GM19099 (cell line): ENCODE data around the gene CAMK2N1.

Source experiments
- POLR2A ChIP-seq: IDR thresholded peaks from 3 replicates; pipeline ENCODE4 v1.6.1; 2011; ENCODE audit warnings: low read depth; ENCODE audit not compliant: insufficient read length; ENCODE audit errors: extremely low read depth

CAMK2N1 gene

DNA sequence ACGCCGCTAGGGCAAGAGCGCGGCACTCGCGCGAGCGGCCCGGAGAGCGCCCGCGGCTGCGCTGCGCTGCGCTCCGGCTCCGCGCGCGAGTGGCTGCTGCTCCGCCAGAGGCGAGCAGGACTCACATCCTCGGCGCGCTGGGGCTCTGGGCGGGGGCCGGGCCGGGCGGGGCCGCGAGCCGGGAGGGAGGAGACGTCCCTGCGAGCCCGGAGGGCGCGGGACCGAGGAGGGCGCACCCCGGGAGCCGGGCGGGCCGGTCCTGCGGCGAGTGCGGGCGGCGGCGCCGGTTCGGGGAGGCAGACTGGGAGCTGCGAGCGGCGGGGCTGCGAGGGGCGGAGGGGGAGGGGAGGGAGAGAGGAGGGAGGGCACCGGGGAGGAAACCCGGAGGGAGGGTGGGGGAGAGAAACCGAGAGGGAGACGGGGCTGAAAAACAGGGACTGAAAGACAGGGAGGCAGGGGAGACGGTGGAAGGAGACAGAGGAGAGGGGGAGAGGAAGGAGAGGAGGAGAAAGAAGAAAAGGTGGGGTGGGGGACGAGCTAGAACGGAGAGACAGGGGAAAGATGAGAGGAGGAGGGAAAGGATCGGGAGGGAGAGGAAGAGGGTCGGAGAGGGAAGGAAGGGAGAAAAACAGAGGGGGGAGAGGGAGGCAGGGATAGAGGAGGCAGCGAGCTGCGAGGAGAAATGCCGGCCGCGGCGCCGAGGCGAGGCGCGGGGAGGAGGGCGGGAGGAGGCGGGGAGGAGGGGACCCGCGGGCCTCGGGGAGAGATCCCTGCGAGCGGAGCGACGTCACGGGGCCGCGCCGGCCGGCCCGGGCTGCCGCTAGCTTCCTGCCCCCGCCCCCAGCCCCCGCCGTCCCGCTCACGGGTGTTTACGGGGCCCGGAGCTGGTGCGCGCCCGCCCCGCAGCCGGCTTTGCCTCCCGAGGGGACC is at the start of gene CAMK2N1:
Gene CAMK2N1 (minus strand): TSS at position 684 of the 930 bp plus-strand sequence. CDS start 831 bp downstream, outside the sequence.
- no peak for TF ChIP-seq POLR2A

DNA sequence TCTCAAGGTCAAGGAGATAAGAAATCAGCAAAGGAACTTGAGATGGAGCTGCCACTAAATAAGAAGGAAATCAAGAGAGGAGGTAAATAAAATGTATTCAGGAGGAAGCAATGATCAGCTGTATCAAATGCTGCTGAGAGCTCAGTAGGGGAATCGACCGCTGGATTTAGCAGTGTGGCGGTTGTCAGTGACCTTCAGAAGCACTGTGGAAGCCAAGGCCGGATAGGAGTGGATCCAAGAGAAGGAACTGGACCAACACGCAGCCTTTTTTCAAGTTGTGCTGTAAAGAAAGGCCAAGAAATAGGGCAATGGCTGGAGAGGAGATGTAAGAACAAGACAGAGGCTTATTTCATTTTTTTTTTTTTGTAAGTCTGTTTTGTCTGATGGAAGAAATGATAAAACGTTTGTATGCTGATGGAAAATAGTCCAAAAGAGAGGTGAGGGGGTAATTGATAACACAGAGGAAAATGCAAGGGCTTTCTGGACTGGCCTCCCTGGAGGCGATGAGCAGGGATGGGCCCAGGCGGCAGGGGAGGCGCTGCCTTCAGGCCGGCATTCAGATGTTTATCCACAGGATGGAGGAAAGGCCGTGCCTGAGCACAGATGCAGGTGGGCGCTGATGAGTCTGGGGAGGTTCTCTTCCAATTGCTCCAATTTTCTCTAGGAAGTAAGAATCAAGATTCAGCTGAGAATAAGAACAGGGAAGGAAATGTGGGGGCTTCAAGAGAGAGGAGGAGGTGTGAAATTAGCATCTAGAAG is 48.8 kb upstream of the CAMK2N1 start:
- no peak for TF ChIP-seq POLR2A

DNA sequence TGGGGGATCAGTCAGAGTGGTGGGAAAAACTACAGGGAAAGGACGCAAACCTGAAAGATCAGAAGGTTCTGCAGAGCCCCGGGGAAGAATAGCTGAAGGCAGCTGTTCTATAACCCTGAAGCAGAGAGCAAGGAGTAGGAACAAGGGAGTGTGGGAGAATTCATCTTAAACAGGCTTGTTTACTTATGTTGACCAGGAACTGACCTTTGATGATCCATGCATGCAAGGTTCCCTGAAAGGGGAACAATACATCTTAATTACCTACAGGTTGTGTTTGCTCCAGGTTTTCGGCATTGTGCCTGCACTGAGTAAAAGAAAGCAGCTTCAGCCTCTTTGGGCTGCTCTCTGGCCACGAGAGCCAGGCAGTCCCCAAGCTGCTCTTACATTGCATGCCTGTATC is 47.6 kb upstream of the CAMK2N1 start:
- no peak for TF ChIP-seq POLR2A

DNA sequence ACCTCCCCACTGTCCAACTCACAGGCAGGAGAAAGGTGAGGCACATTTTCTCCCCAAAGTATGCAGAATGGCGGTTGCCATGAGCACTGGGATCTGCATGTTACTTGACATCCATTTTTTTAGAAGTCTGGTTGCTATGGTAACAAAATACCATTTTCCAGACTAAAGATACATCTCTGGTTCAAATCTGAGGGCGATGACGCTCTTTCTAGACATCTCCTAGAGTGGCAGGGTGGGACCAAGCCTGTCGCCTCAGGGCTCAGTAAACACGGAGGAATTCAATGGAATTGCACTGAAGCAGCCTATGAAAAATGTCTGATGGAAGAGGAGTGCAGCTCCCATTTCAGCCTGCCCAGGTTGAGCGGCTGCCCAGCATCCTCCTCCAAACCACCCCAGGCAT is 44.9 kb upstream of the CAMK2N1 start:
- no peak for TF ChIP-seq POLR2A

DNA sequence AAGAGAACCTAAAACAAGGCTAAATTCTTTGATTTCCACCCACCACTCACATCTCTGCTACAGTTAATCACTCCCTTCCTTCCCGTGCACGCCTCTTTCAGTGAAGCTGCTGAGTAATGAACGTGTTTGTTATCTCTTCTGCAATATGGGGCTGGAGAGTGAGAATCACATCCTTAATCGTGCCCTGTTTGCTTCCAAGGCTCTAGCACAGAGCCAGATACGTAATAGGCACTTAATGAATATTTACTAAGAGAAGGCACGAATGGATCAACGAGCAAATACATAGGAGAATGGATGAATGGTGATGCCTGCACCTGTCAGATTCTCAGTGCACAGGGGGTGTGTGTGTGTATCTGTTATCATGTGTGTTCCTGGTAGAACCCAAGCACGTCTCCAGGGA is 44.3 kb upstream of the CAMK2N1 start:
- TF ChIP-seq POLR2A = no peak

DNA sequence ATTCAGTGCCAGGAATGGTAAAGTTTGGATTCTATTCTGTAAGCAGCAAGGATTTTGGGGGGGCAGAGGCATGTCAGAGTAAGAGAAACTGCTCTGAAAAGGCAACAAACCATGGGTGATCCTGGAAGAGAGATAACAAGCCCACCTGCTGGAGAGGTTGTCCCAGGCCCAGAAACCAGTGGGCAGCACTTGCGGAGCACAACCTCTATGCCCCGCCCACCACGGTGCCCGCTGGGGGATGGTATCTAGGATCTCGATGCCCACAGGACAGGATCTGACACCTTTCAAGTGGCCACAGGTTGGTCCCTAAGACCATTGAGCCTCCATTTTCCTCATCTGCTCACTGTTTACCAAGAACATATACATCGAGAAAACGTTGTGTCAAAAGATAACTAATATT is 42.2 kb upstream of the CAMK2N1 start:
- TF ChIP-seq POLR2A = no peak

DNA sequence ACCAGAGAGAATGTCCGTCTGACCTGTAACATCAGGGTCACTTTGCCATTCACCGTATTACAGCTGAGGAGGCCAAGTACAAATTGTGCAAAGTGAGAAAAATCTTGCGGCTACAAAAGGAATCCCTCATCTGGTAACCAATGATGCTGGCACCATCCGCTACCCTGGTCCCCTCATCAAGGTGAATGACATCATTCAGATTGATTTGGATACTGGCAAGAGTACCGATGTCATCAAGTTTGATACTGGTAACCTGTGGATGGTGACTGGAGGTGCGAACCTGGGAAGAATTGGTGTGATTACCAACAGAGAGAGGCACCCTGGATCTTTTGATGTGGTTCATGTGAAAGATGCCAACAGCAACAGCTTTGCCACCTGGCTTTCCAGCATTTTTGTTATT is 40.3 kb upstream of the CAMK2N1 start:
- no peak for TF ChIP-seq POLR2A

DNA sequence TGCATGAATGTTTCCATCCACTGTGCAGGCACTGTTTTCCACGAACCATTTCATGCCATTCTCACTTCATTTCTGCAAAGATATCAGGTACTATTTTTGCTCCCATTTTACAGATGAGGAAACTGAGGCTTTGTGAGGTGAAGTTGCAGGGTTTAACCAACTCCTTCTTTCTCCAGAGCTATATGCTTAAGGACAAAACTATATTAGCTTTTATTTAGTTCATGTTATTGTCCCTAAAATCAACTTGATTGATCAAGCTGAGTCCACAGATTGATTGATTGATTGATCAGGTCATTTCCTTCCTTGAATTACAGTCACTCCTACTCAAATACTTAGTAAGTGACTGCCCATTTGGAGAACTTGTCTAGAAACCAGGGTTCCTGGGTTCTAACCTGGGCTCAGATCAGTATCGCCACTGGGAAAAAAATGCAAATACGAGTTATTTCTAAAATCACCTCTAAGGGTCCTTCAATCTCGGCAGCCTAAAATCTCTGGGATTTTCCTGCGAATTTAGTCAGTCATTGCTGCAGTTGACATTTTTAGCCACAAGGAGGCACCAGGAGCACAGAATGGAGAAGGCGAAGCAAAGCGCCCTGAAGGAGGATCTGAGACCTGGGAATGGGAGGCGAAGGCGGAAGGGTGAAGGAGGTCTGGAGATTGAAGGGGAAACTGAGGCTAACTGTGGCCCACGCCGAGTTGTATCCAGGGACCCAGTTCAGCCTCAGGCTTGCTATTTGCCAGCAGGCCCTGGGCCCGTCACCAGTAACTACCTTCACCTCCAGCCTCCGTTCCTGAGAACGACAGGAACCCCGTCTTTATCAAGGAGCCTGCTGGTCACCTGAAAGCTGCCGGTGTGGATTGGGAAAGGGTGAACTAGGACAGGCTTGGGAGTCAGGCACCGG is 36.2 kb upstream of the CAMK2N1 start:
- TF ChIP-seq POLR2A = no peak

DNA sequence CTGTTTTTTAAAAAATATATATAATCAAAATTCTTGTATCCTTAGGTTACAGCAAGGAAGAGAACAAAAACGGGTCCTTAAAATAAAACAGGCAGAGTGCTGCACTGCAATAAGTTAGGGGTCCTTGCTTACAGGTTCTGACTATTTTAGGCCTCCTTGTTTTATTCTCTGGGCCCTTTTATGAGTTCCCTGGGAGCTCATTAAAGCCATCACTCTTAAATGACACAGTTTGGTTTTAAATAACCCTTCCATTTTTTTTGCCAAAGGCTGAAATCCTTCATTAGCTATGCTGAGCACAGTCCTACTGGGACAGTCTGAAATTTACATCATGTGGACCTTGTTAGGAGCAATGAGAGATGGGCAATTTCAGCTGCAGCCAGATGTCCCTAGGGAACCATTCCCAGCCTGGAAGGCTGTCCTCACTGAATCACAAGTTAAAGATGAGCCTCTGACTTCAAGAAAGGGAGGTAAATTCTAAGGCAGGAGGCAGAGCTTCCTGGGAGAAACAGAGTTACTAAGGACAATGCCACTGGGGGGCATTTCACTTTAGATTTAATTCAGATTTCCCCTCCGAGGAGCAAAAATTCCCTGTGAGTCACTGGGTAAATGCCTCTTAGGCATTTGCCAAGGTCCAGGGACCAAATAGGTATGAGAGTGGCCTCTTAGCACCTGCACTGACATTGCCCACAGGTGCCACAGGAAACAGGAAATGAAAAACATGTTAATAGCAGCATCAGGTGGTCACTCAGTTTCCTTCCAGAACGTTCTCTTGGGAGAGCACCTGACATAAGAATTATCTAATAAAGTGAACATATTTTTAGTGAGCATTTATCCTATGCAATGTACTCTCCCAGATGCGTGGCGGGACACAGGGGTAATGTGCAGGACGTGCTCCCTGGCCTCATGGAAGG is 25.8 kb upstream of the CAMK2N1 start:
- TF ChIP-seq POLR2A = no peak

DNA sequence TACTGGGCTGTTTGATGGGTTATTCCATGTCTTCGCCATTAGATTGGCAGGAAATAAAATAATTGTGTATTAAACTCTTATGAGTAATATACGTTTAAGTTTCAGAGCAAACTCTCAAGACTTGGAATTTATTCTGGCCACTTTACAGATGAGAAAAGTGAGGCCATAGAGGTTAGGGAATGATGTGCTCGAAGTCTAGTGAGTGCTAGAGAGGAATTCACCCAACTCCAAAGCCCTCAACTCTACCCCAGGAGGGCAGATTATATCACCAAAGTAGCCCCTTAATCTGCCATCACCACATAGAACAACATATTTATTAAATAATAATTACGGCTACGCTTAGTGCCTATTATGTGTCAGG is 22.4 kb upstream of the CAMK2N1 start:
- TF ChIP-seq POLR2A = no peak

DNA sequence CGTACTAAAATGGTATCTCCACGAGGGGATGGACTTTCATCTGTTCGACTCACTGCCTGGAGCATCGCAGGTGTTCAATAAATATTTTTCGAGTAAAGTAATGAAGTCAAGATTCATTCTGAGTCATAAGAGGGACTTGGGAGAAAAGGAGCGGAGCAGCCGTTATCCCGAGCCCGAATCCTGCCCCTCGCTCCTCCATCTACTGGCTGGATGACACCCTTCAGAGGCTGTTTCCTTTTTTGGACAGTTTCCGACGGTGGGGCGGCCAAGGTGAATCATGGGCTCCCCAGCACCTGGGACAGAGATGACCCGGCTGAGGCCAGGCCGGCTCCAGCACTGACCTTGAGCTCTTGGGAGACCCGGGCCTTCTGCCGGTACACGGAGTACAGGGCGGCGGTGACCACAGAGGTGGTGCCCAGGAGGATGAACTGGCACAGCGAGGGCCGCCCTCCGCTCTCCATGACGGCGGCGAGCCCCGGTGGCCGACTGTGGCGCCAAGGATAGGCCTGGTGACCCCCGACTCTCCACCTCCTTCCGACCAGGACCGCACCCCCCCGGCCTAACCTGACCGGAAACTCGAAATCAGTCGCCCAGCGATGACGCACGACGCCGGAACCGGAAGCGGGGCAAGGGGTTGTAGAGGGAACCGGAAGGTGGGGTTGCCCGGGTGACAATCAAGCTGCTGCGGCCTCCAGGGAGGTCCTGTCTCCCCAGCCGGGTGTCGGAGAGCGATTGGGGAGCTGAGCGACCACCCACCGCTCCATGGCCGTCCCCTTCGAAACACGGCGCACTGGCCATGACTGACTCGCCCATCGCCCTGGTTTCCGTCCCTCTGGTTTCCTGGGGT is 21.8 kb upstream of the CAMK2N1 start, which contains the start of gene MUL1:
Gene MUL1 (minus strand): TSS at position 588 of the 847 bp plus-strand sequence. CDS start 127 bp downstream, at position 461.
- TF ChIP-seq POLR2A = peak; percentile 65

DNA sequence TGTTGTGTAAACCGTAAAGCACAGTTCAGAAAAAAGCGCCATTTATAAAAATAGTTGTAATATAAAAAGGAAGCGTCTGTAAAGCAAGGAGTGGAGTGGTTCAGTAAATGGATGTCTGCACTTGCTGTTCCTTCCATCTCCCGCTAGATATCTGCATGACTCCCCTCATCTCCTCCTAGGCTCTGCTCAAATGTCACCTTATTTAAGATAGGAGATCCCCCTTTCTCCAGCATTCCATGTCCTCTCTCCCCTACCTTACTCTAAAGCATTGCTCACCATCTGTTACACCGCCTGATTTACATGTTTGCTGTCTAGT is 21.2 kb upstream of the CAMK2N1 start:
- TF ChIP-seq POLR2A = no peak

DNA sequence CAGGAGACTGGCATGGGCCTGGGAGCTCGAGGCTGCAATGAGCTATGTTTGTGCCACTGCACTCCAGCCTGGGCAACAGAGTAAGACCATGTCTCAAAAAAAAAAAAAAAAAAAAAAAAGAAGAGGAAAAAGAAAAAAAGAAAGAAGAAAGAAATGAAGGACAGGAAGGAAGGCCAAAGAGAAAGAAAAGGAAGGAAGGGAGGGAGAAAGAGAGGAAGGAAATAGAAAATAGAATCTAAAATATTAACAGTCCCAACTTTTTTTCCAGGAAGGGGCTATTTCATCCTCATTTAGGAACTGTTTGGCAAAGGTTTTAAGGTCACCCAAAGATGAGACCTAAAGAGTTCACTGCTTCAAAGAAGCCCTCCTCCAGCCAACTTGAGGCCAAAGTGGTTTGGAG is 19.5 kb upstream of the CAMK2N1 start:
- no peak for TF ChIP-seq POLR2A
